WTC11 (cell line): ENCODE results near the gene SMOC1. TPM values are rescaled to one million over a fixed set of nuclear protein-coding genes. Genes with fewer than 3 reads are reported as not detected.

Experiments
- ATAC-seq: fragments of 200-7000 bp; cut with Tn5 transposase; 2 replicates; pipeline ENCODE4 v1.10.0; 2021; ENCODE audit warnings: mild to moderate bottlenecking, moderate library complexity
- CTCF ChIA-PET: fragments of 300-600 bp; sonication (Branson Sonifier 250); formaldehyde crosslinking; loops from one replicate; lab custom pipeline; 2021; ENCODE audit warnings: antibody characterized with exemption; lab: Charles Lee
- POLR2A ChIA-PET: fragments of 350-600 bp; sonication (Branson Sonifier 250); formaldehyde crosslinking; loops from one replicate; lab custom pipeline; 2021; ENCODE audit warnings: antibody characterized with exemption; lab: Charles Lee
- DNase-seq: peaks from one replicate; pipeline ENCODE4 v3.0.0; 2021; ENCODE audit warnings: low spot score
- H3K27ac Mint-ChIP-seq: 2 replicates; pipeline ENCODE4 v1.8.0; 2021; ENCODE audit warnings: mixed read lengths
- H3K27me3 Mint-ChIP-seq: 2 replicates; pipeline ENCODE4 v1.8.0; 2021; ENCODE audit warnings: low read depth, mild to moderate bottlenecking, moderate library complexity, mixed read lengths
- H3K36me3 Mint-ChIP-seq: 2 replicates; pipeline ENCODE4 v1.8.0; 2021; ENCODE audit warnings: mixed read lengths
- H3K4me1 Mint-ChIP-seq: 2 replicates; pipeline ENCODE4 v1.8.0; 2022; ENCODE audit warnings: mixed read lengths
- H3K4me3 Mint-ChIP-seq: 2 replicates; pipeline ENCODE4 v1.8.0; 2021; ENCODE audit warnings: mild to moderate bottlenecking, moderate library complexity, mixed read lengths
- H3K9me3 Mint-ChIP-seq: 2 replicates; pipeline ENCODE4 v1.8.0; 2021; ENCODE audit warnings: mixed read lengths
- CREM ChIP-seq: sonication (generic); formaldehyde crosslinking; IDR thresholded peaks from 2 replicates; pipeline ENCODE4 v1.8.1; 2022; ENCODE audit warnings: mild to moderate bottlenecking, missing genetic modification reagents, moderate library complexity
- EMX1 ChIP-seq: fragments of 250-450 bp; sonication (Bioruptor Pico); IDR thresholded peaks from 2 replicates; pipeline ENCODE4 v1.8.0; 2021; ENCODE audit warnings: mild to moderate bottlenecking
- FOXP1 ChIP-seq: sonication (generic); formaldehyde crosslinking; IDR thresholded peaks from 2 replicates; pipeline ENCODE4 v1.8.0; 2022; ENCODE audit warnings: missing genetic modification reagents, mild to moderate bottlenecking, moderate library complexity, borderline replicate concordance
- GABPB1 ChIP-seq: sonication (generic); formaldehyde crosslinking; IDR thresholded peaks from 2 replicates; pipeline ENCODE4 v1.8.1; 2023; ENCODE audit warnings: mild to moderate bottlenecking, missing genetic modification reagents
- NFE2L1 ChIP-seq: sonication (generic); formaldehyde crosslinking; IDR thresholded peaks from 2 replicates; pipeline ENCODE4 v1.8.1; 2023; ENCODE audit warnings: missing genetic modification reagents
- RELA ChIP-seq: sonication (generic); formaldehyde crosslinking; IDR thresholded peaks from 2 replicates; pipeline ENCODE4 v1.8.1; 2022; ENCODE audit warnings: missing genetic modification reagents, mild to moderate bottlenecking, borderline replicate concordance
- SP1 ChIP-seq: sonication (generic); formaldehyde crosslinking; conservative IDR thresholded peaks from 2 replicates; pipeline ENCODE4 v1.8.1; 2022; ENCODE audit warnings: missing genetic modification reagents
- ZNF396 ChIP-seq: fragments of 250-450 bp; sonication (Bioruptor Pico); IDR thresholded peaks from 2 replicates; pipeline ENCODE4 v1.8.0; 2021; ENCODE audit warnings: mild to moderate bottlenecking, moderate library complexity, borderline replicate concordance
- total RNA-seq: library from RNA; stranded (reverse); gene quantifications from 3 replicates; pipeline ENCODE4 v1.2.3, GENCODE V29; 2021
- TF ChIP-seq, protein P1 (sequence below): sonication (generic); formaldehyde crosslinking; IDR thresholded peaks from 2 replicates; pipeline ENCODE4 v1.8.1; 2022; ENCODE audit warnings: mild to moderate bottlenecking, missing genetic modification reagents, moderate library complexity, borderline replicate concordance
- TF ChIP-seq, protein P2 (sequence below): fragments of 200-600 bp; IDR thresholded peaks from 2 replicates; pipeline ENCODE4 v1.8.0; 2022; ENCODE audit warnings: antibody characterized with exemption
- TF ChIP-seq, protein P3 (sequence below): sonication (generic); formaldehyde crosslinking; IDR thresholded peaks from 2 replicates; pipeline ENCODE4 v1.8.1; 2023; ENCODE audit warnings: mild to moderate bottlenecking, missing genetic modification reagents
- TF ChIP-seq, protein P4 (sequence below): sonication (generic); formaldehyde crosslinking; IDR thresholded peaks from 2 replicates; pipeline ENCODE4 v1.8.1; 2023; ENCODE audit warnings: mild to moderate bottlenecking, missing genetic modification reagents, borderline replicate concordance
- TF ChIP-seq, protein P5 (sequence below): sonication (generic); formaldehyde crosslinking; IDR thresholded peaks from 2 replicates; pipeline ENCODE4 v1.8.1; 2023; ENCODE audit warnings: mild to moderate bottlenecking, missing genetic modification reagents
- TF ChIP-seq, protein P6 (sequence below): sonication (generic); formaldehyde crosslinking; IDR thresholded peaks from 2 replicates; pipeline ENCODE4 v1.8.1; 2023; ENCODE audit warnings: mild to moderate bottlenecking, missing genetic modification reagents, moderate library complexity

Gene SMOC1
- total RNA-seq, 1 experiment from 2014 or later, result 1.1 TPM

DNA sequence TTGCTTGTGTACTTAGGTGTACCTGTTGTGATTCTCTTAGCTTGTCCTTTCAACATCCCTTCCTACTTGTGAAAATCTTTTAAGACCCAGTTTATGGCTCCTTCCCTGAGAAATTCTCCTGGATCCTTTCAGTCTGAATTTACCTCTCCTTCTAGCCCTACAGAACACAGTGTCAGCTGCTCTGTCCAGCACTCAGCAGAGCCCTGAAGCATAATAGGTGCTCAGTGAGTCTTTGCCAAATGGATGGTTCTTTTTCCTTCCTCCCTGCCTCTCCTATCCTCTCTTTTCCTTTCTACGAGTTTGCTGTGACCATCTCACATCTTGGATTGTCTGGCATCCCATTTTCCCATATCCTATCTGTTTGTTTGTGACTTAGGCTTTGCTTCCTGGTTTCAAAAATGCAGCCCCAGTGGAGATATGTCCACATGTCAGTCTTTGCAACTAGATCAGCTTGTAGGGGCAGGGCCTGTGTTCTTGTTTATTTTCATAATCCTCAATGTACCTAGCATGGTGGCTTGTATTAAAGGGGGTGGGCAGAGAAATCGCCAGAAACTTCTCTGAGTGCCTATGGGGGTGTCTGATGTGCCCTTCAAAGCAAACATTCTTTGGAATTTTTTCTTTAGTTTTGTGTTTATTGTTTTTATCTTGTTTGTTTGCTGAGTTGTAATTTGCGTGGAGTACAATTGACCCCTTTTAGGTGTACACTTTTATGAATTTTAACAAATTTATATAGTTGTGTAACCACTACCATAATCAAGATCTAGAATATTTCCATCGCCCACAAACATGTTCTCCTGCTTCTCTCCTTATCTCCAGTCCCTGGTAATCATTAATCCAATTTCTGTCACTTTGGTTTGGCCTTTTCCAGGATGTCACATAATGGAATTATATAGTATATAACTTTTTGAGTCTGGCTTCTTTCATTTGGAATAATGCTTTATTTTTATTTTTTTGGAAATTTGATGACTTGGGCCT lies 62.8 kb downstream of the SMOC1 start:
- H3K4me1 Mint-ChIP-seq, result no peaks in the 10 kb centered on the region
- H3K27me3 Mint-ChIP-seq, result peaks cover 7% of the 10 kb centered on the region; the same call in 1 of the 2 replicates
- H3K9me3 Mint-ChIP-seq, result peaks cover 24% of the 10 kb centered on the region
- no peak for ATAC-seq
- H3K4me3 Mint-ChIP-seq, result no peak overlapping the region
- TF ChIP-seq, protein P1, sequence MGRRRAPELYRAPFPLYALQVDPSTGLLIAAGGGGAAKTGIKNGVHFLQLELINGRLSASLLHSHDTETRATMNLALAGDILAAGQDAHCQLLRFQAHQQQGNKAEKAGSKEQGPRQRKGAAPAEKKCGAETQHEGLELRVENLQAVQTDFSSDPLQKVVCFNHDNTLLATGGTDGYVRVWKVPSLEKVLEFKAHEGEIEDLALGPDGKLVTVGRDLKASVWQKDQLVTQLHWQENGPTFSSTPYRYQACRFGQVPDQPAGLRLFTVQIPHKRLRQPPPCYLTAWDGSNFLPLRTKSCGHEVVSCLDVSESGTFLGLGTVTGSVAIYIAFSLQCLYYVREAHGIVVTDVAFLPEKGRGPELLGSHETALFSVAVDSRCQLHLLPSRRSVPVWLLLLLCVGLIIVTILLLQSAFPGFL (CRISPR knock-in tag), result no peak
- TF ChIP-seq, protein P2, sequence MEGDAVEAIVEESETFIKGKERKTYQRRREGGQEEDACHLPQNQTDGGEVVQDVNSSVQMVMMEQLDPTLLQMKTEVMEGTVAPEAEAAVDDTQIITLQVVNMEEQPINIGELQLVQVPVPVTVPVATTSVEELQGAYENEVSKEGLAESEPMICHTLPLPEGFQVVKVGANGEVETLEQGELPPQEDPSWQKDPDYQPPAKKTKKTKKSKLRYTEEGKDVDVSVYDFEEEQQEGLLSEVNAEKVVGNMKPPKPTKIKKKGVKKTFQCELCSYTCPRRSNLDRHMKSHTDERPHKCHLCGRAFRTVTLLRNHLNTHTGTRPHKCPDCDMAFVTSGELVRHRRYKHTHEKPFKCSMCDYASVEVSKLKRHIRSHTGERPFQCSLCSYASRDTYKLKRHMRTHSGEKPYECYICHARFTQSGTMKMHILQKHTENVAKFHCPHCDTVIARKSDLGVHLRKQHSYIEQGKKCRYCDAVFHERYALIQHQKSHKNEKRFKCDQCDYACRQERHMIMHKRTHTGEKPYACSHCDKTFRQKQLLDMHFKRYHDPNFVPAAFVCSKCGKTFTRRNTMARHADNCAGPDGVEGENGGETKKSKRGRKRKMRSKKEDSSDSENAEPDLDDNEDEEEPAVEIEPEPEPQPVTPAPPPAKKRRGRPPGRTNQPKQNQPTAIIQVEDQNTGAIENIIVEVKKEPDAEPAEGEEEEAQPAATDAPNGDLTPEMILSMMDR, result no peak
- TF ChIP-seq, protein P3, sequence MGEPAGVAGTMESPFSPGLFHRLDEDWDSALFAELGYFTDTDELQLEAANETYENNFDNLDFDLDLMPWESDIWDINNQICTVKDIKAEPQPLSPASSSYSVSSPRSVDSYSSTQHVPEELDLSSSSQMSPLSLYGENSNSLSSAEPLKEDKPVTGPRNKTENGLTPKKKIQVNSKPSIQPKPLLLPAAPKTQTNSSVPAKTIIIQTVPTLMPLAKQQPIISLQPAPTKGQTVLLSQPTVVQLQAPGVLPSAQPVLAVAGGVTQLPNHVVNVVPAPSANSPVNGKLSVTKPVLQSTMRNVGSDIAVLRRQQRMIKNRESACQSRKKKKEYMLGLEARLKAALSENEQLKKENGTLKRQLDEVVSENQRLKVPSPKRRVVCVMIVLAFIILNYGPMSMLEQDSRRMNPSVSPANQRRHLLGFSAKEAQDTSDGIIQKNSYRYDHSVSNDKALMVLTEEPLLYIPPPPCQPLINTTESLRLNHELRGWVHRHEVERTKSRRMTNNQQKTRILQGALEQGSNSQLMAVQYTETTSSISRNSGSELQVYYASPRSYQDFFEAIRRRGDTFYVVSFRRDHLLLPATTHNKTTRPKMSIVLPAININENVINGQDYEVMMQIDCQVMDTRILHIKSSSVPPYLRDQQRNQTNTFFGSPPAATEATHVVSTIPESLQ (CRISPR knock-in tag), result no peak
- TF ChIP-seq NFE2L1 (CRISPR knock-in tag) (no peak), ZNF396 (CRISPR knock-in tag) (no peak), EMX1 (CRISPR knock-in tag) (no peak), RELA (CRISPR knock-in tag) (no peak), CREM (CRISPR knock-in tag) (no peak), SP1 (CRISPR knock-in tag) (no peak), FOXP1 (CRISPR knock-in tag) (no peak), GABPB1 (CRISPR knock-in tag) (no peak)
- TF ChIP-seq, protein P4, sequence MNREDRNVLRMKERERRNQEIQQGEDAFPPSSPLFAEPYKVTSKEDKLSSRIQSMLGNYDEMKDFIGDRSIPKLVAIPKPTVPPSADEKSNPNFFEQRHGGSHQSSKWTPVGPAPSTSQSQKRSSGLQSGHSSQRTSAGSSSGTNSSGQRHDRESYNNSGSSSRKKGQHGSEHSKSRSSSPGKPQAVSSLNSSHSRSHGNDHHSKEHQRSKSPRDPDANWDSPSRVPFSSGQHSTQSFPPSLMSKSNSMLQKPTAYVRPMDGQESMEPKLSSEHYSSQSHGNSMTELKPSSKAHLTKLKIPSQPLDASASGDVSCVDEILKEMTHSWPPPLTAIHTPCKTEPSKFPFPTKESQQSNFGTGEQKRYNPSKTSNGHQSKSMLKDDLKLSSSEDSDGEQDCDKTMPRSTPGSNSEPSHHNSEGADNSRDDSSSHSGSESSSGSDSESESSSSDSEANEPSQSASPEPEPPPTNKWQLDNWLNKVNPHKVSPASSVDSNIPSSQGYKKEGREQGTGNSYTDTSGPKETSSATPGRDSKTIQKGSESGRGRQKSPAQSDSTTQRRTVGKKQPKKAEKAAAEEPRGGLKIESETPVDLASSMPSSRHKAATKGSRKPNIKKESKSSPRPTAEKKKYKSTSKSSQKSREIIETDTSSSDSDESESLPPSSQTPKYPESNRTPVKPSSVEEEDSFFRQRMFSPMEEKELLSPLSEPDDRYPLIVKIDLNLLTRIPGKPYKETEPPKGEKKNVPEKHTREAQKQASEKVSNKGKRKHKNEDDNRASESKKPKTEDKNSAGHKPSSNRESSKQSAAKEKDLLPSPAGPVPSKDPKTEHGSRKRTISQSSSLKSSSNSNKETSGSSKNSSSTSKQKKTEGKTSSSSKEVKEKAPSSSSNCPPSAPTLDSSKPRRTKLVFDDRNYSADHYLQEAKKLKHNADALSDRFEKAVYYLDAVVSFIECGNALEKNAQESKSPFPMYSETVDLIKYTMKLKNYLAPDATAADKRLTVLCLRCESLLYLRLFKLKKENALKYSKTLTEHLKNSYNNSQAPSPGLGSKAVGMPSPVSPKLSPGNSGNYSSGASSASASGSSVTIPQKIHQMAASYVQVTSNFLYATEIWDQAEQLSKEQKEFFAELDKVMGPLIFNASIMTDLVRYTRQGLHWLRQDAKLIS (CRISPR knock-in tag), result no peak
- TF ChIP-seq, protein P5, sequence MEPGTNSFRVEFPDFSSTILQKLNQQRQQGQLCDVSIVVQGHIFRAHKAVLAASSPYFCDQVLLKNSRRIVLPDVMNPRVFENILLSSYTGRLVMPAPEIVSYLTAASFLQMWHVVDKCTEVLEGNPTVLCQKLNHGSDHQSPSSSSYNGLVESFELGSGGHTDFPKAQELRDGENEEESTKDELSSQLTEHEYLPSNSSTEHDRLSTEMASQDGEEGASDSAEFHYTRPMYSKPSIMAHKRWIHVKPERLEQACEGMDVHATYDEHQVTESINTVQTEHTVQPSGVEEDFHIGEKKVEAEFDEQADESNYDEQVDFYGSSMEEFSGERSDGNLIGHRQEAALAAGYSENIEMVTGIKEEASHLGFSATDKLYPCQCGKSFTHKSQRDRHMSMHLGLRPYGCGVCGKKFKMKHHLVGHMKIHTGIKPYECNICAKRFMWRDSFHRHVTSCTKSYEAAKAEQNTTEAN (CRISPR knock-in tag), result no peak
- TF ChIP-seq, protein P6, sequence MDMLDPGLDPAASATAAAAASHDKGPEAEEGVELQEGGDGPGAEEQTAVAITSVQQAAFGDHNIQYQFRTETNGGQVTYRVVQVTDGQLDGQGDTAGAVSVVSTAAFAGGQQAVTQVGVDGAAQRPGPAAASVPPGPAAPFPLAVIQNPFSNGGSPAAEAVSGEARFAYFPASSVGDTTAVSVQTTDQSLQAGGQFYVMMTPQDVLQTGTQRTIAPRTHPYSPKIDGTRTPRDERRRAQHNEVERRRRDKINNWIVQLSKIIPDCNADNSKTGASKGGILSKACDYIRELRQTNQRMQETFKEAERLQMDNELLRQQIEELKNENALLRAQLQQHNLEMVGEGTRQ (CRISPR knock-in tag), result no peak
- TF ChIP-seq, all 79 proteins: peak for 0
- no peak for DNase-seq
- no peak overlapping the region for H3K27ac Mint-ChIP-seq
- H3K36me3 Mint-ChIP-seq, result peaks cover 10% of the 10 kb centered on the region
- POLR2A ChIA-PET, result no interaction called here
- CTCF ChIA-PET, result no interaction called here
